ENCODE results near the gene SRP9. TPM values are rescaled to one million over a fixed set of nuclear protein-coding genes. Genes with fewer than 3 reads are reported as not detected.

SRP9 gene
- total RNA-seq, 1 donor from 2014 or later, result 120 TPM

DNA sequence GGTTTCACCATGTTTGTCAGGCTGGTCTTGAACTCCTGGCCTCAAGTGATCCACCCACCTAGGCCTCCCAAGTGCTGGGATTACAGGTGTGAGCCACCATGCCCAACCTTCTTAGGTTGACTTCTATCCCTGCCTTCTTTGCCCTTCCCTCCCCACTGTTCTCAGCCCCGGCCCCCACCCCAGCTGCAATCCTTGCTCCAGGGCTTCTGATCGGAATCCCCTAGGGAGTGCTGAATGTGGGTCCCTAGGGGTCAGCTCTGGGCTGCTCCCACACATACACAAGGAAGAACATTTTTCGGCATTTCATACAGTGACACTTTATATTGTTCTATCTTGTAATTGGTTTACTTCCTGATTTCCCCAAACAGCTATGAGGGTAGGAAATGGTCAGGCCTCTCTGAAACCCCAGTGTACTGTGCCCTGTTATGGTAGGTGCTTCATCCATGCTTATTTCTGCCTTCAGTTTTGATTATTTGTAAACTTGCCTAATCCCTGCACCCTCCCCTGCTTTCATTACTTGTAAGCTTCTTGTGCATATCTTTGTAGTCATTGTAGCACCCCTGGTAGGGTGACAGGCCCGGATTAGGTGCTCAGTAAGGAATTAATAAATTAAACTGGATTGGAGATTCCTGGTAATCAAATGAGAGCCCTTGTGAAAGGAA lies 5.8 kb upstream of the SRP9 start:
- DNase-seq (ENCODE audit: extremely low spot score in 2 of 2), result no peak
- Histone ChIP-seq H3K36me3 (no peaks in the 10 kb centered on the region), H3K9me3 (no peaks in the 10 kb centered on the region), H3K4me3 (no peak overlapping the region), H3K4me1 (peaks cover 49% of the 10 kb centered on the region), H3K27me3 (no peaks in the 10 kb centered on the region), H3K27ac (no peak overlapping the region)
- intact Hi-C loops (cut with DNase I), result loop anchor here (2.0 to 10.0 kb wide), 3 partner anchors 113 to 297 kb away; partner anchors contain the start of genes LEFTY1 and TMEM63A
- TF ChIP-seq POLR2A (IDR thresholded peaks at IDR 0.05) (no peak), POLR2AphosphoS5 (IDR thresholded peaks at IDR 0.05; ENCODE audit: insufficient read depth in 1 of 2, low read depth in 1 of 2) (no peak)
- TF ChIP-seq, protein P1, sequence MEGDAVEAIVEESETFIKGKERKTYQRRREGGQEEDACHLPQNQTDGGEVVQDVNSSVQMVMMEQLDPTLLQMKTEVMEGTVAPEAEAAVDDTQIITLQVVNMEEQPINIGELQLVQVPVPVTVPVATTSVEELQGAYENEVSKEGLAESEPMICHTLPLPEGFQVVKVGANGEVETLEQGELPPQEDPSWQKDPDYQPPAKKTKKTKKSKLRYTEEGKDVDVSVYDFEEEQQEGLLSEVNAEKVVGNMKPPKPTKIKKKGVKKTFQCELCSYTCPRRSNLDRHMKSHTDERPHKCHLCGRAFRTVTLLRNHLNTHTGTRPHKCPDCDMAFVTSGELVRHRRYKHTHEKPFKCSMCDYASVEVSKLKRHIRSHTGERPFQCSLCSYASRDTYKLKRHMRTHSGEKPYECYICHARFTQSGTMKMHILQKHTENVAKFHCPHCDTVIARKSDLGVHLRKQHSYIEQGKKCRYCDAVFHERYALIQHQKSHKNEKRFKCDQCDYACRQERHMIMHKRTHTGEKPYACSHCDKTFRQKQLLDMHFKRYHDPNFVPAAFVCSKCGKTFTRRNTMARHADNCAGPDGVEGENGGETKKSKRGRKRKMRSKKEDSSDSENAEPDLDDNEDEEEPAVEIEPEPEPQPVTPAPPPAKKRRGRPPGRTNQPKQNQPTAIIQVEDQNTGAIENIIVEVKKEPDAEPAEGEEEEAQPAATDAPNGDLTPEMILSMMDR (IDR thresholded peaks at IDR 0.05), result no peak

DNA sequence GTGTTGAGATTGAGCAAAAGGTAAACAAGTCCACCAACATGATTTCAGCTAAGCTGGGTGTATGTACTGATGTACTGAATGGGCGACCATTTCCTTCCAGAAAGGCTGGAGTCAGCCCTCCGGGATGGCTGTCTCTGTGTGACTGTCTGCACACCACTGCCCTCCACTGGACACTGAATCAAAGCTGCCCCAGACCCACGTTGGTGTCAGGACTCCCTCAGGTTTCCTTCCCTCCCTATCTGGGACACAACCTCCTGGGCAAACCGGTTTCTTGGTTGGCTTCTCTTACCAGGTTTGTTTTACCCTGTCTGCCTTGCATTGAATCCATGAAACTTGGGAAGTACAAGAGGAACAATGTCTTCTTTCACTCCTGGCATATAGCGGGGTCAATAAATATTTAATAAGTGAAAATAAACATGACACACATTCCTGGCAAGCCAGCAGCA lies 5.3 kb upstream of the SRP9 start:
- H3K27ac ChIP-seq, result peak overlapping the region; percentile 22
- DNase-seq (ENCODE audit: extremely low spot score in 2 of 2), result no peak
- H3K4me3 ChIP-seq, result no peak overlapping the region
- no peaks in the 10 kb centered on the region for H3K36me3 ChIP-seq
- intact Hi-C loops (cut with DNase I), result loop anchor here (10.0 kb wide), 2 partner anchors 112 to 202 kb away; partner anchors contain the start of genes LEFTY1 and TMEM63A
- peaks cover 48% of the 10 kb centered on the region for H3K4me1 ChIP-seq
- no peaks in the 10 kb centered on the region for H3K27me3 ChIP-seq
- H3K9me3 ChIP-seq, result no peaks in the 10 kb centered on the region
- peak in 1 of 2 donors; percentile 34 for TF ChIP-seq POLR2AphosphoS5 (IDR thresholded peaks at IDR 0.05; ENCODE audit: insufficient read depth in 1 of 2, low read depth in 1 of 2)
- TF ChIP-seq, protein P1 (IDR thresholded peaks at IDR 0.05), result peak; percentile 61 to 88 (median 75)
- no peak for TF ChIP-seq POLR2A (IDR thresholded peaks at IDR 0.05)

DNA sequence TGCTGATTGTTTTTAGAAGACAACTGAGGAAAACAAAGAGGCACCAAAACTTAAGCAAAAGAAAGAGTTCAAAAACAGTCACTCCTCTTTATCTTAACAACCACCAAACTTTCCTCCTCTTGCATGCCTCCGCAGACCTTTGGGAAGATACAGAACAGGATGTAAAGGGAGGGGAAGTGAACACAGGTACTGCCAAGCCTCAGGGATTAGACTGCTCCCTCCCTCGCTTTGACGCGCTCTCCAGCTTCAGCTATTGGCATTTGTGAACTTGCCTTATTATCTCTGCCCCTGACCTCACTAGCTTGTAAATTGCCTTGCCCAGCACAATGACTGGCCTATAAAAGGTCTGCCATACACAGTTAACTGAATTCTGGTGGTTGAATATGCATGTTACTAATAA lies 4.8 kb upstream of the SRP9 start:
- no peak overlapping the region for H3K4me3 ChIP-seq
- no peaks in the 10 kb centered on the region for H3K9me3 ChIP-seq
- intact Hi-C loops (cut with DNase I), result loop anchor here (10.0 kb wide), 2 partner anchors 112 to 202 kb away; partner anchors contain the start of genes LEFTY1 and TMEM63A
- DNase-seq (ENCODE audit: extremely low spot score in 2 of 2), result no peak
- H3K36me3 ChIP-seq, result no peaks in the 10 kb centered on the region
- peaks cover 43% of the 10 kb centered on the region for H3K4me1 ChIP-seq
- H3K27me3 ChIP-seq, result no peaks in the 10 kb centered on the region
- peak overlapping the region; percentile 22 for H3K27ac ChIP-seq
- TF ChIP-seq, protein P1 (IDR thresholded peaks at IDR 0.05), result no peak

GRCh38 chr1:225774281-225775147 lies 3.1 kb upstream of the SRP9 start:
- peaks cover 41% of the 10 kb centered on the region for H3K4me1 ChIP-seq

More at GRCh38 chr1:225774281-225775147, 3.1 kb upstream of the SRP9 start:
- H3K27ac ChIP-seq, result no peak overlapping the region
- DNase-seq (ENCODE audit: extremely low spot score in 2 of 2), result no peak
- intact Hi-C loops (cut with DNase I), result loop anchor here (5.0 to 10.0 kb wide), 4 partner anchors 38 to 200 kb away; partner anchors contain the start of genes EPHX1, LEFTY1 and TMEM63A
- no peak overlapping the region for H3K4me3 ChIP-seq
- TF ChIP-seq, protein P1 (IDR thresholded peaks at IDR 0.05), result no peak
- TF ChIP-seq POLR2AphosphoS5 (IDR thresholded peaks at IDR 0.05; ENCODE audit: insufficient read depth in 1 of 2, low read depth in 1 of 2), result no peak
- no peak for TF ChIP-seq POLR2A (IDR thresholded peaks at IDR 0.05)
- H3K36me3 ChIP-seq, result no peaks in the 10 kb centered on the region
- no peaks in the 10 kb centered on the region for H3K27me3 ChIP-seq
- no peaks in the 10 kb centered on the region for H3K9me3 ChIP-seq
